CD4-positive, alpha-beta T cell treated with Interleukin-10 for 1 hour (primary cell): ENCODE results near the gene HID1.
"Not testable (repeated sequence)": the region's sequence is repeated elsewhere in the genome, so short reads cannot be mapped to it uniquely, and the experiment has no call there.

Experiments
- DNase-seq: peaks from one replicate; pipeline ENCODE4 v3.0.0-alpha.2; 2020

The HID1 gene

DNA sequence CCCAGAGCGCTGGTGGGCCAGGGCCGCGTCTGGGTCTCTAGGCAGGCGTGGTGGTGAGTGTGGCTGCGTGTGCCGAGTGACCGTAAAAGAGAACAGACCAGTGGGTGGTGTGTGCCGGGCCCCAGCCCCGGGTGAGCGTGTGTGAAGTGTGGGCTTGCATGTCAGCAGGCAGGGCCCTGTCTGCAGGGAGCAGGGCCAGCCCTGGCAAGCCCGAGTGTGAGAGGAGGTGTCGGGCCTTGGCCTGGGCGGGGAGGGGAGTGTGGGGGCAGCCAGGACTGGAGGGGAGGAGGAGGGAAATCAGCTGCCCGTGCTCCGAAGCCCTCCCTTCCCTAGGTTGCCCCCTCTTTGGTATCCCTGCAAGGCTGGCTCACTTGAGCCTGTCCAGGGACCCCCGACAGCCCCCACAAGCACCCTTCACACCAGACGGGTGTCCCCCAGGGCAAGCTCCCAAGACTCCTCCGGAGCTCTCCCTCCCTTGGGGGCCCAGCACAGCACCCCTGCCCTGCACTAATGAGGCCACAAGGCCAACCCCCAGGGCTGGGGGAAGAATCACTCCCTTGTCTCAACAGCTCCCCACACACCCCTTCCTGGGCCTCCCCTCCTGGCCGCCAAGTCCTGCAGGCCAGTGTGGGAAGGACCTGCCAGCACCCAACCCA lies 51.4 kb downstream of the HID1 start:
- no peak for DNase-seq

- DNase-seq, result no peak
These were observed 51.9 kb downstream of the HID1 start for GRCh38 chr17:74920642-74921025.

DNA sequence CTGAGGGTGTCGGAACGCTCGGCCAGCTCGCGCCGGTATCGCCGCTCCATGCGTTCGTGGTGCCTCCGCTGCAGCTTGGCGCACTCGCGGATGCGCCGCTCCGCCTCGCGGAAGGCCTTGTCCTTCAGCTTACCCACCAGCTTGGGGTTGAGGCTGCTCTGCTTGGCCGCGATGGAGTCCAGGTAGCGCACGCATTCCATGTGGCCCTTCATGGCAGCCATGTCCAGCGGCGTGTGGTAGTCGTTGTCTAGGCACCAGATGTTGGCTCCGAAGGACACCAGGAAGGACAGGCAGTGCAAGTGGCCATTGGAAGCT lies 52.3 kb downstream of the HID1 start:
- no peak for DNase-seq

DNA sequence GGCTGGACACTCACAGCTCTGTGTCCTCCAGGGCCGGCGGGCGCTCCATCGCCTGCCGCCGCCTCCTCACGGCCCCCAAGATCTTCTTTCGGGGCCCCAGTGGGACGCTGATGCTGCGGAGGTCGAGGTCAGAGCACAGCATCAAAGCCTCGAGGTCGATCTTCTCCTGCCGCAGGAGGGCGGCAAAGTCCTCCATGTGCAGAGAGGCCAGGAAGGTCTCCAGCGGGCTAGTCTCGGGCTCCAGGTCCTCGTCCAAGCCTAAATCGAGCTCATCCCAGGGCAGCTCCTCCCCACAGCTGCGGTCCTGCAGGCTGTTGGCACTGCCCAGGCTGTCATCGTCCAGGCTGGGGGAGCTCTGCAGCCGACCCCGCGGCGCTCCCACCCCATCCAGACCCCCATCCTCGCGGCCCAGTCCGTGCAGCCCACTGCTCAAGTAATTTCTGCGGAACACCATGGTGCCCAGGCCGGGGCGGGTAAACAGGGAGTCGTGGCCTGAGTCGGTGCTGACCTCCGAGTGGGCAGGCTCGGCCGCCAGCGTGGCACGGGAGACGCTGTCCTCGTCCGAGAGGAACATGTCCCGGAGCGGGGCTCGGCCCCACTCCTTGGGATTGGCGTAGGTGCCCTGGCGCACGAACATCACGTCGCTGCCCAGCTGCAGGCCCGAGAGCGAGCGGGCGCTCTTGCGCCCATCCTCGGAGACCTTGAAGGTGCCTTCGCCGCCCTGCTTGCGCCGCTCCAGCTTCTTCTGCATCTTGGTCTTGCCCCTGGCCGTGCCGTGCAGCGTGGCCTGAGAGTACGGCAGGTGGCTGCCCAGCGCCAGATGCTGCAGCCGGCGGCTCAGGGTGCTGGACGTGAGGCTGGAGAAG lies 52.9 kb downstream of the HID1 start:
- DNase-seq, result peak; percentile 13

- DNase-seq, result no peak
These were observed 53.7 kb downstream of the HID1 start for GRCh38 chr17:74918906-74919305.

- DNase-seq, result no peak
These were observed 55.1 kb downstream of the HID1 start for GRCh38 chr17:74917430-74917829.

DNA sequence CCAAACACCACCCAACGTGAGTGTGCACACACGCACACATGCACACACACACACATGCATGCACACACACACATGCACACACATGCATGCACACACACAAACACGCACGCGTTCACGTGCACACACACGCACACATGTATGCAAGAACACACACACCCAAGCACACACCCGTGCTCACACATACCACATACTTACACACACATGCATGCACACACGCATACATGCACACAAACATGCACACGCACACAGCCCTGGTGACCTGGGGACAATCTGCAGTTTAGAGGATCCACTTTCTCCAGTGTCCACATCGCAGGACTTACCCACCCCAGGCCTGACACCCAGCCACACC lies 55.7 kb downstream of the HID1 start:
- DNase-seq, result no peak

DNA sequence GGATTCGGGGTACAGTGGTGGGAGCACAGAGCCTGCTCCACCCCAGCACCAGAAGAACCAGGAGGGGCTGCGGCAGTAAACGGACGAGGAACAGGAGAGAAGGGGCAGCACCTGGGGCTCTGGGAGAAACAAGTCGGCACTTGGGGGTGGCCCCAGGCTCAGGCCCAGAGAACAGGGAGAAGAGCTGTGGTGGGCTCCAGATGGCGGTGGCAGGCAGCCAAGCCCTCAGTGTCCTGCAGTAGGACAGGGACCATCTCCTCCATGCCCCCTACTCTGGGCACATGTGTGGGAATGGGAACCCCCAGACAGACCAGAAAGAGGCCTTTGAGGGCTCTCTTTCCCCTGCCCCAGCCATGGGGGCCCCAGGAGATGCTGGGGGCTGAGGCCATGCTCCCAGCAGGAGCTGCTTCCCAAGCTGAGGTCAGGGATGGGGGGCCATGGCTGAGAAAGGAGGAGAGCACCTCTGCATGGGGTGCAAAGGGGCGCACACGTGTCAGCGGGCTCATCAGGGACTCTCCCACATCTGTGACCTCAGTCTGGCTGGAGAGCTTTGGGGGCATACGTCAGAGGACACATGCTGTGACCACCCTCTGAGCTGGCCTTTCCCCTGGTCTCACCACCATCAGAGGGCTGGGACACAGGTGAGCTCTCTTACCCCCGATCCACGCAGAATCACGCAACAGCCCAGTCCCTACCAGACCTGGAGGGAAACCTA lies 56.3 kb downstream of the HID1 start:
- DNase-seq, result no peak

- not testable (repeated sequence) for DNase-seq
These were observed 61.1 kb downstream of the HID1 start for GRCh38 chr17:74911423-74911822.

- not testable (repeated sequence) for DNase-seq
These were observed 63.5 kb downstream of the HID1 start for GRCh38 chr17:74909097-74909496.

DNA sequence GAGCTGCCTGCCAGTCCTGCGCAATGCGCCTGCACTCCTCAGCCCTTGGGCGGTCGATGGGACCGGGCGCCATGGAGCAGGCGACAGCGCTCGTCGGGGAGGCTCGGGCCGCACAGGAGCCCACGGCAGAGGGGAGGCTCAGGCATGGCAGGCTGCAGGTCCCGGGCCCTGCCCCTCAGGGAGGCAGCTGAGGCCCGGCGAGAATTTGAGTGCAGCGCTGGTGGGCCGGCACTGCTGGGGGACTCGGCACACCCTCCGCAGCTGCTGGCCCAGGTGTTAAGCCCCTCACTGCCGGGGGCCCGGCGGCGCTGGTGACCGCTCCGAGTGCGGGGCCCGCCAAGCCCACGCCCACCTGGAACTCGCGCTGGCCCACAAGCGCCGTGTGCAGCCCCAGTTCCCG lies 65.5 kb downstream of the HID1 start:
- DNase-seq, result no peak

DNA sequence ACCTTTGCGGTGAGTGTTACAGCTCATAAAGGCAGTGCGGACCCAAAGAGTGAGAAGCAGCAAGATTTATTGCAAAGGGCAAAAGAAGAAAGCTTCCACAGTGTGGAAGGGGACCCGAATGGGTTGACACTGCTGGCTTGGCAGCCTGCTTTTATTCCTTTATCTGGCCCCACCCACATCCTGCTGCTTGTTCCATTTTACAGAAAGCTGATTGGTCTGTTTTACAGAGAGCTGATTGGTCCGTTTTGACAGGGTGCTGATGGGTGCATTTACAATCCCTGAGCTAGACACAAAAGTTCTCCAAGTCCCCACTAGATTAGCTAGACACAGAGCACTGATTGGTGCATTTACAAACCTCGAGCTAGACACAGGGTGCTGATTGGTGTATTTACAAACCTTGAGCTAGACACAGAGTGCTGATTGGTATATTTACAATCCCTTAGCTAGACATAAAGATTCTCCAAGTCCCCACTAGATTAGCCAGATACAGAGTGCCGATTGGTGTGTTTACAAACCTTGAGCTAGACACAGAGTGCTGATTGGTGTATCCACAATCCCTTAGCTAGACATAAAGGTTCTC lies 66.3 kb downstream of the HID1 start:
- peak; percentile 7 for DNase-seq

DNA sequence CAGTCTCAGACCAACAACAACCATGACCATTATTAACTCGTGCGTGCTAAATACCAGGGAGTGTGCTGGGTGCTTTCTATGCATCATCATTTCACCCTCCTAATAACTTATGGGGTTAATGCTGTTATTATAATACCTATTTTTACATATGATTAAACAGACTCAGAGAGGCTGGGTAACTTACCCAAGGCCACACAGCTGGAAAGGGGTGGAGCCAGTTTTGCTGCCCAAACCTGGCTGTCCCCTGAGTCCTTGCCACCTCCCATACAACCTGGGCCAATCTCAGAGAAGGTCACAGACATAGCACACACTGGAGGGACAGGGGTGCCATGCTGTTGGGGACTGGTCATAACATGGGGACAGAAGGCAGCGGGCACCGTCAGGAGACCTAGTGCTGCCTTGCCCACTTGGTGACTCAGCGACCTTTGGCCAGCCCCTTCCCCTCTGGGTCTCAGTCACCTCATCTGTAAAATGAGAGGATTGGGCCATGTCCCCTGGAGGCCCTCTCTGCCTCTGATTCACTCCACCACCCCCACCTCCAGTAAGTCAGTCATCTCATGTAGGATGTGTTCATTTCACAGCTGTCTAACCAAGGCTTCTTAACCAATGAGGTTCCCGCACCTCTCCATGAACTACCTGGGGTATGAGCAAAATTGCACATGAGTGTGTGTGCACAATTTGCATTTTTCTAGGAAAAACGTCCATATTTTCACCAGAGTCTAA lies 67.7 kb downstream of the HID1 start:
- DNase-seq, result no peak

DNA sequence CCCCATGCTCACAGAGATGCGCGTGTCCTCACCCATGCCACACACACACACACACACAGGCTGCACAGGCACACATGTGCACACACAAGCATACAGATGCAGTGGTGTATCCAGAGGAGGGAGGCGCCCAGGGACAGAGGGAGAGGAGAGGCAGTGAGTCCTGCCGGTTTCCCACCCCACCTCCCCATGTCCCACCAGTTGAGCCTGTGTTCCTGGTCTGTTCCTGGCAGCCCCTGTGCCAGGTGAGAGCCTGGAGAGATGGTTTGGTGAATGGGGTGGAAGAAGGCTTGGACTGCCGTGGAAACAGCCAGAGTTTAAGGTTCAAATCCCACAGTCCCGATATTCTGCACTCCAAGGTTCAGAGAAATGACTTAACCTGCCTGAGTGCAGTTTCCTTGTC lies 68.9 kb downstream of the HID1 start:
- DNase-seq, result no peak

- no peak for DNase-seq
These were observed 69.5 kb downstream of the HID1 start for GRCh38 chr17:74903034-74903433.

DNA sequence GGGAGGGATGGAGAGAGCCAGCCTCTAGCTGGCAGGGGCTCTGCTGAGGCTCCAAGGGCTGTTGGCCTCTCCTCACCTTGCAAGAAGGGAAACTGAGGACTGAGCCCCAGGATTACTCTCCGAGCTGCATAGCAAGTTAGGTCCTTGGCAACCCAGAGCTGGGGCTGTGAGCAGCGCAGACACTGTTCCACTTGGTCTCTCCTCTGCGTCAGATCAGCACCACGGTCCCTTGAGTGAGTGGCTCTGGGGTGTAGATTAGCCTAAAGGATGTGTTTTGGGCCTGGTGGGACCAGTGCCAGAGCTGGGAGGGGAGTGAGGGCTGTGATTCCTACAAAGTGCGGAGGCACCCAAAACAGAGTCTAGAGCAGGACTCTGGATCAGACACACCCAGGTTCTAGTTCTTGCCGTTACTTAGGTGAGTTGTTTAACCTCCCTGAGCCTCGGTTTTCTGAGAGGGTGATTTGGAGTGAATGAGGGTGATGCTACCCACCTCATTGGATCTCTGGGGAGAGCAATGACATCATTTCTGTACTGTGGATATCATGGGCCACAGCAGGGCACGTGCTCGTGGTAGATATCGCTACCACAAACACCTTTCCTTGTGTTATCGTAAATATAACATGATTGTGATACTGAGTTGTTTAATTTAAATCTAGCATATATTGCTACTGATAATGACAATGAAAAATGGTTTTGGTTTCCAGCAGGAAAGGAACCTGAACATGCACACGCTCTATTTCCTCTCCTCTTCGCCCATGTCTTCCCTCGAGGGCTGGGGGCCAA lies 71.0 kb downstream of the HID1 start:
- DNase-seq, result no peak
